Osteocyte (in vitro differentiated cells): ENCODE measurements around the gene ZBTB5. TPM values are rescaled to one million over a fixed set of nuclear protein-coding genes. Genes with fewer than 3 reads are reported as not detected.
A peak's percentile ranks its signal among the peaks of the same experiment; 100 is the strongest.
"Not testable (repeated sequence)": the region's sequence is repeated elsewhere in the genome, so short reads cannot be mapped to it uniquely, and the experiment has no call there.

Experiments used
- DNase-seq: peaks from one replicate; pipeline ENCODE4 v3.0.0; 2021; ENCODE audit warnings: mixed read lengths; ENCODE audit not compliant: unreplicated experiment; ENCODE audit errors: extremely low spot score
- H3K27ac Mint-ChIP-seq: one replicate; pipeline ENCODE4 v1.8.0; 2021; ENCODE audit warnings: mild to moderate bottlenecking, mixed read lengths; ENCODE audit not compliant: unreplicated experiment
- H3K27me3 Mint-ChIP-seq: one replicate; pipeline ENCODE4 v1.8.0; 2021; ENCODE audit warnings: mixed read lengths; ENCODE audit not compliant: unreplicated experiment
- H3K36me3 Mint-ChIP-seq: one replicate; pipeline ENCODE4 v1.8.0; 2021; ENCODE audit warnings: mixed read lengths; ENCODE audit not compliant: unreplicated experiment
- H3K4me1 Mint-ChIP-seq: one replicate; pipeline ENCODE4 v1.8.0; 2021; ENCODE audit warnings: mixed read lengths; ENCODE audit not compliant: unreplicated experiment
- H3K4me3 Mint-ChIP-seq: one replicate; pipeline ENCODE4 v1.8.0; 2021; ENCODE audit warnings: mild to moderate bottlenecking, moderate library complexity, mixed read lengths; ENCODE audit not compliant: unreplicated experiment
- H3K9me3 Mint-ChIP-seq: one replicate; pipeline ENCODE4 v1.8.0; 2021; ENCODE audit warnings: mixed read lengths; ENCODE audit not compliant: unreplicated experiment
- CTCF ChIP-seq: fragments of 200-600 bp; sonication (generic); IDR thresholded peaks from 2 replicates; pipeline ENCODE4 v1.5.0; 2021; ENCODE audit warnings: antibody characterized with exemption, mild to moderate bottlenecking, moderate library complexity
- total RNA-seq: library from RNA; stranded (reverse); gene quantifications from 2 replicates; pipeline ENCODE4 v1.2.1, GENCODE V29; 2021

Gene ZBTB5
- total RNA-seq, 1 donor from 2014 or later: 16.3 TPM

GRCh38 chr9:37511016-37512010 is 46.1 kb upstream of the ZBTB5 start:
- peak; percentile 7 for TF ChIP-seq CTCF
- Mint-ChIP-seq H3K4me3 (no peak overlapping the region), H3K36me3 (peaks cover 23% of the 10 kb centered on the region), H3K27me3 (no peaks in the 10 kb centered on the region), H3K4me1 (no peaks in the 10 kb centered on the region), H3K27ac (no peak overlapping the region), H3K9me3 (no peaks in the 10 kb centered on the region)
- DNase-seq: no peak

GRCh38 chr9:37510053-37510452 is 44.8 kb upstream of the ZBTB5 start:
- H3K4me3 Mint-ChIP-seq, DNase-seq, H3K27ac Mint-ChIP-seq, H3K4me1 Mint-ChIP-seq, H3K27me3 Mint-ChIP-seq, H3K9me3 Mint-ChIP-seq: not testable (repeated sequence)
- peaks cover 17% of the 10 kb centered on the region for H3K36me3 Mint-ChIP-seq

GRCh38 chr9:37509536-37509935 is 44.3 kb upstream of the ZBTB5 start:
- no peak for TF ChIP-seq CTCF
- no peak for DNase-seq
- H3K4me3 Mint-ChIP-seq: no peak overlapping the region
- no peaks in the 10 kb centered on the region for H3K27me3 Mint-ChIP-seq
- peaks cover 13% of the 10 kb centered on the region for H3K36me3 Mint-ChIP-seq
- H3K27ac Mint-ChIP-seq: no peak overlapping the region
- H3K9me3 Mint-ChIP-seq: no peaks in the 10 kb centered on the region
- H3K4me1 Mint-ChIP-seq: no peaks in the 10 kb centered on the region

GRCh38 chr9:37508834-37509206 is 43.6 kb upstream of the ZBTB5 start:
- Mint-ChIP-seq H3K27me3 (no peaks in the 10 kb centered on the region), H3K9me3 (no peaks in the 10 kb centered on the region), H3K36me3 (peaks cover 11% of the 10 kb centered on the region), H3K4me1 (no peaks in the 10 kb centered on the region), H3K27ac (no peak overlapping the region), H3K4me3 (no peak overlapping the region)
- TF ChIP-seq CTCF: no peak
- DNase-seq: no peak

GRCh38 chr9:37508135-37508833 is 43.0 kb upstream of the ZBTB5 start:
- H3K4me3 Mint-ChIP-seq: no peak overlapping the region
- no peaks in the 10 kb centered on the region for H3K27me3 Mint-ChIP-seq
- no peak for TF ChIP-seq CTCF
- no peaks in the 10 kb centered on the region for H3K4me1 Mint-ChIP-seq
- no peak overlapping the region for H3K27ac Mint-ChIP-seq
- H3K9me3 Mint-ChIP-seq: no peaks in the 10 kb centered on the region
- H3K36me3 Mint-ChIP-seq: peaks cover 15% of the 10 kb centered on the region
- DNase-seq: no peak
